Tibial artery (tissue), 4 donors: Measurements from ENCODE around the gene FICD.
"Not testable (repeated sequence)": the region's sequence is repeated elsewhere in the genome, so short reads cannot be mapped to it uniquely, and the experiment has no call there.

Source experiments
- DNase-seq, 2 donors: peaks; one replicate each; pipeline ENCODE4 v3.0.0-alpha.2; 2019
- H3K27ac ChIP-seq, 2 donors: fragments of 200-600 bp; sonication (generic) in 1 of 2; 1 replicate in 1 of 2; 2 replicates in 1 of 2; pipeline ENCODE4 v1.5.1; 2018 to 2019; ENCODE audit warnings: mild to moderate bottlenecking in 1 of 2
- H3K27me3 ChIP-seq, 2 donors: fragments of 200-600 bp; sonication (generic) in 1 of 2; one replicate each; pipeline versions ENCODE4 v1.5.1 to v1.6.0; 2016 to 2019
- H3K36me3 ChIP-seq, 3 donors: fragments of 200-600 bp; sonication (generic) in 2 of 3; one replicate each; pipeline ENCODE4 v1.5.1; 2016 to 2019; ENCODE audit warnings: mild to moderate bottlenecking in 2 of 3
- H3K4me1 ChIP-seq, 4 donors: fragments of 200-600 bp; sonication (generic) in 2 of 4; 1 replicate in 3 of 4; 2 replicates in 1 of 4; pipeline ENCODE4 v1.5.1; 2016 to 2019
- H3K4me3 ChIP-seq, 2 donors: fragments of 200-600 bp; sonication (generic) in 1 of 2; 1 replicate in 1 of 2; 2 replicates in 1 of 2; pipeline ENCODE4 v1.5.1; 2018 to 2019; ENCODE audit warnings: mild to moderate bottlenecking in 2 of 2
- H3K9me3 ChIP-seq, 3 donors: fragments of 200-600 bp; sonication (generic) in 1 of 3; one replicate each; pipeline ENCODE4 v1.5.1; 2016 to 2019
- intact Hi-C: fragments of 100-400 bp; cut with DNase I; formaldehyde crosslinking; loops from one replicate; pipeline ENCODE4 v1.15.0; 2023; ENCODE audit warnings: low total_unique reads
- TF ChIP-seq, protein P1 (sequence below), 2 experiments: fragments of 200-600 bp in 1 of 2; fragments of 450-650 bp in 1 of 2; IDR thresholded peaks; one replicate each; pipeline ENCODE4 v1.5.1; 2017 to 2019; ENCODE audit warnings: antibody characterized with exemption in 2 of 2, mild to moderate bottlenecking in 1 of 2, moderate library complexity in 1 of 2

The FICD gene

DNA sequence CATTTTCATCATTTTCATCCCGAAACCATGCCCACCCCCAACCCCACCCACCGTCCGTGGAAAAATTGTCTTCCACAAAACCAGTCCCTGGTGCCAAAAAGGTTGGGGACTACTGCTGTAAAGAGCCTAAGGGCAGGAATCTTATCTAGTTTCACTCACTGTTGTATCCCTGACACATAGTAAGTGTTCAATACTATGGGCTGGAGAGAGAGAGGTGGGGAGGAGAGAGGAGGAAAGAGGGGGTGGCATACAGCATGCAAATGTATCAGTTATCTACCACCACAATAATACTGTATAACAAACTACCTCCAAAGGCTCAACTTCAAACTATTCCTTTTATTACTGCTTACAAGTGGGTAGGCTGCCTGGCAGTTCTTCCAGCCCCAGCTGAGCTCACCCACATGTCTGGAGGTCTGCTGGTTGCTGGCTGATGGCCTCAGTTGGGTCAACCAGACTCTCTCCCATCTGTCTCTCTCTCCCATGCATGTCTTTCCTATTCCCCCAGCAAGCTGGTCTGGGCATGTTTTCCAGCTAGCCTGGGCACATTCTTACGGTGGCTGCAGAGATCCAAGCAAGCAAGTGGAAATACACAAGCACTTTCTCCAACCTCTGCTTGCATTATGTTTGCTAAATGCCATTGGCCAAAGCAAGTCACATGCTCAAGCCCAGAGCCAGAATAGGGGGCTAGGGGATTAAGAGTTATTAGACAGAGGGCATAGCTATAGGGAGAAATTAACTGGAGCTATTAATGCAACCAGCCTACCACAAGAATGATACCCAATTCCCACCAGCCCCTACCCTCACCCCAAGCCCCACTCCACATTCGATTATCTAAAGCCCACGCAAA is 31.6 kb upstream of the FICD start:
- Histone ChIP-seq H3K27ac (no peak overlapping the region), H3K36me3 (no peaks in the 10 kb centered on the region), H3K9me3 (peaks cover 0 to 9% (median 8%) of the 10 kb centered on the region in 3 donors), H3K4me3 (no peak overlapping the region), H3K27me3 (peaks cover 0 to 11% of the 10 kb centered on the region in 2 donors), H3K4me1 (no peaks in the 10 kb centered on the region)
- TF ChIP-seq, protein P1, sequence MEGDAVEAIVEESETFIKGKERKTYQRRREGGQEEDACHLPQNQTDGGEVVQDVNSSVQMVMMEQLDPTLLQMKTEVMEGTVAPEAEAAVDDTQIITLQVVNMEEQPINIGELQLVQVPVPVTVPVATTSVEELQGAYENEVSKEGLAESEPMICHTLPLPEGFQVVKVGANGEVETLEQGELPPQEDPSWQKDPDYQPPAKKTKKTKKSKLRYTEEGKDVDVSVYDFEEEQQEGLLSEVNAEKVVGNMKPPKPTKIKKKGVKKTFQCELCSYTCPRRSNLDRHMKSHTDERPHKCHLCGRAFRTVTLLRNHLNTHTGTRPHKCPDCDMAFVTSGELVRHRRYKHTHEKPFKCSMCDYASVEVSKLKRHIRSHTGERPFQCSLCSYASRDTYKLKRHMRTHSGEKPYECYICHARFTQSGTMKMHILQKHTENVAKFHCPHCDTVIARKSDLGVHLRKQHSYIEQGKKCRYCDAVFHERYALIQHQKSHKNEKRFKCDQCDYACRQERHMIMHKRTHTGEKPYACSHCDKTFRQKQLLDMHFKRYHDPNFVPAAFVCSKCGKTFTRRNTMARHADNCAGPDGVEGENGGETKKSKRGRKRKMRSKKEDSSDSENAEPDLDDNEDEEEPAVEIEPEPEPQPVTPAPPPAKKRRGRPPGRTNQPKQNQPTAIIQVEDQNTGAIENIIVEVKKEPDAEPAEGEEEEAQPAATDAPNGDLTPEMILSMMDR (IDR thresholded peaks at IDR 0.05), result no peak
- intact Hi-C loops, result no loop called here
- no peak for DNase-seq

DNA sequence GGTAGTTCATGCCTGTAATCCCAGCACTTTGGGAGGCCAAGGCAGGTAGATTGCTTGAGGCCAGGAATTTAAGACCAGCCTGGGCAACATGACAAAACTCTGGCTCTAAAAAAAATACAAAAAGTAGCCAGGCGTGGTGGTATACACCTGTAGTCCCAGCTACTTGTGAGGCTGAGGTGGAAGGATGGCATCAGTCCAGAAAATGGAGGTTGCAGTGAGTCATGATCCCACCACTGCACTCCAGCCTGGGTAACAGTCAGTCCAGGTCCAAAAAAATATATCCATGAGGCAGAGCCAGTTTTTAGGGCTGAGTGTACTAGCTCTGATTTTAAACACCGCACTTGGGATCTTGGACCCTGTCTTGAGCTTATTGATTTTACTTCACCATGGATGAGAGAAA is 30.6 kb upstream of the FICD start:
- TF ChIP-seq, protein P1 (IDR thresholded peaks at IDR 0.05), result no peak
- Histone ChIP-seq H3K27ac (no peak overlapping the region), H3K9me3 (peaks cover 0 to 9% (median 8%) of the 10 kb centered on the region in 3 donors), H3K36me3 (no peaks in the 10 kb centered on the region), H3K27me3 (peaks cover 0 to 11% of the 10 kb centered on the region in 2 donors), H3K4me1 (no peaks in the 10 kb centered on the region), H3K4me3 (no peak overlapping the region)
- intact Hi-C loops, result no loop called here
- no peak for DNase-seq

DNA sequence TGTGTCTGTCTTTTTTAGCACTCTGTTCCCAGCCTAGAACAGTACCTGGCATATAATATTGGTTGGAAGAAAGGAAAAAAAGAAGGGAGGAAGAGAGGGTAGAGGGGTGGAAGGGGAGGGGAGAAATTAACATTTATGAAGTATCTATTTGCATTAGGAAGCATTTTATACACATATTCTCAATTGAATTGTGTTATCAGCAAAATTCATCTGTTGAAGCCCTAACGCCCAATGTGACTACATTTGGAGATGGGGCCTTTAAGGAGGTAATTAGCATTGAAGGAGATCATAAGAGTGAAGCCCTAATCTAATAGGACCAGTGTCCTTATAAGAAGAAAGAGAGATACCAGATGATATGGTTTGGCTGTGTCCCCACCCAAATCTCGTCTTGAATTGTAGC is 30.2 kb upstream of the FICD start:
- peaks cover 0 to 11% of the 10 kb centered on the region in 2 donors for H3K27me3 ChIP-seq
- DNase-seq, result no peak
- TF ChIP-seq, protein P1 (IDR thresholded peaks at IDR 0.05), result no peak
- no peak overlapping the region for H3K4me3 ChIP-seq
- H3K27ac ChIP-seq, result no peak overlapping the region
- H3K9me3 ChIP-seq, result peaks cover 0 to 9% (median 8%) of the 10 kb centered on the region in 3 donors
- intact Hi-C loops, result no loop called here
- H3K36me3 ChIP-seq, result no peaks in the 10 kb centered on the region
- H3K4me1 ChIP-seq, result no peaks in the 10 kb centered on the region

DNA sequence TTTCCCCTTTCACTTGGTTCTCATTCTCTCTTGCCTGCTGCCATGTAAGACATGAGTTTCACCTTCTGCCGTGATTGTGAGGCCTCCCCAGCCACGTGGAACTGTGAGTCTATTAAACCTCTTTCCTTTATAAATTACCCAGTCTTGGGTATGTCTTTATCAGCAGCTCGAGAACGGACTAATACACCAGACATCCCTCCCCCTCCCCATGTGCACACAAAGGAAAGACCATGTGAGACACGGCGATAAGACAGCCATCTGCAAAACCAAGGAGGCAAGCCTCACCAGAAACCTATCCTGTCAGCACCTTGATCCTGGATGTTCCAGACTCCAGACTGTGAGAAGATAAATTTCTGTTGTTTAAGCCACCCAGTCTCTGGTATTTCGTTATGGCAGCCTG is 29.7 kb upstream of the FICD start:
- DNase-seq, H3K9me3 ChIP-seq, H3K4me3 ChIP-seq, H3K27ac ChIP-seq, H3K4me1 ChIP-seq, H3K36me3 ChIP-seq, intact Hi-C loops: not testable (repeated sequence)
- H3K27me3 ChIP-seq, result peaks cover 0 to 11% of the 10 kb centered on the region in 2 donors

DNA sequence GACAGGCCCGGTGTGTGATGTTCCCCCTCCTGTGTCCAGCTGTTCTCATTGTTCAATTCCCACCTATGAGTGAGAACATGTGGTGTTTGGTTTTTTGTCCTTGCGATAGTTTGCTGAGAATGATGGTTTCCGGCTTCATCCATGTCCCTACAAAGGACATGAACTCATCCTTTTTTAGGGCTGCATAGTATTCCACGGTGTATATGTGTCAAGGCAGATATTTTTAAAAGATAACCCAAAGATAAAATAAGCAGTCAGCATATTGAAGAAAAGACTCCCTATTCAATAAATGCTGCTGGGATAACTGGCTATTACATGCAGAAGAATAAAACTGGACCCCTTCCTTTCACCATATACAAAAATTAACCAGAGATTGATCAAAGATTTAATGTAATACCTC is 28.0 kb upstream of the FICD start:
- not testable (repeated sequence) for DNase-seq

DNA sequence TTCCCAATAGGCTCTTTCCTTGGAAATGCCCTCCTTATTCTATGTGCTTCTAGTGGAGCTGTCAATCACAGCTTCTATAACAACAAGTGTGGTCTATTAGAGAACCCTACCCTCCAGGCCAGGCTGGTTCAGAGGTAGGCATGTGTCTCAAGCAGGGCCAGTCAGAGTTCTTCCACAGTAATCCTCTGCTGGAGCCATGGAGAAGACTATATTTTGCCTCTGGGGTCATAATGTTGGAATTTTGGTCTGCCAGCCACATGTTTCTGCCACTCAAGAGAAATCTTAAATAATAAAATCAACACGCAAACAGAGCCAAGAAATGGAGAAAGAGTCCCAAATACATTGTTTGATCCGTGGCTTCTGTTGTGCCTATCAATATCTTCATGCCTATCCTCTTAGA is 23.8 kb upstream of the FICD start:
- no peak overlapping the region for H3K4me3 ChIP-seq
- peaks cover 0 to 9% (median 8%) of the 10 kb centered on the region in 3 donors for H3K9me3 ChIP-seq
- intact Hi-C loops, result no loop called here
- TF ChIP-seq, protein P1 (IDR thresholded peaks at IDR 0.05), result no peak
- DNase-seq, result no peak
- peaks cover 0 to 19% of the 10 kb centered on the region in 2 donors for H3K27me3 ChIP-seq
- no peaks in the 10 kb centered on the region for H3K4me1 ChIP-seq
- H3K36me3 ChIP-seq, result no peaks in the 10 kb centered on the region
- H3K27ac ChIP-seq, result no peak overlapping the region

More for the DNA sequence above, 28.0 kb upstream of the FICD start:
- H3K4me3 ChIP-seq, H3K4me1 ChIP-seq, H3K36me3 ChIP-seq, H3K27me3 ChIP-seq, H3K27ac ChIP-seq, intact Hi-C loops, H3K9me3 ChIP-seq: not testable (repeated sequence)
